Stimulated activated CD8-positive, alpha-beta memory T cell treated with anti-CD3 and anti-CD28 coated beads, Interleukin-15, amount 100 ng/mL, for 1 hour (primary cell): ENCODE results near the gene BCAM.
A peak's percentile ranks its signal among the peaks of the same experiment; 100 is the strongest.

Experiments used
- DNase-seq: peaks from one replicate; pipeline ENCODE4 v3.0.0-alpha.2; 2020; ENCODE audit warnings: low read depth

Gene BCAM

GRCh38 chr19:44792281-44792680, 16.6 kb upstream of the BCAM start:
- DNase-seq: no peak

GRCh38 chr19:44794610-44795009, 14.3 kb upstream of the BCAM start:
- no peak for DNase-seq

GRCh38 chr19:44795398-44795987, 13.4 kb upstream of the BCAM start:
- DNase-seq: no peak

- no peak for DNase-seq
These were observed 12.2 kb upstream of the BCAM start for GRCh38 chr19:44796701-44797115.

- no peak for DNase-seq
These were observed 9.1 kb upstream of the BCAM start for GRCh38 chr19:44799627-44800346.

GRCh38 chr19:44800461-44800860, 8.4 kb upstream of the BCAM start:
- DNase-seq: peak; percentile 71

- no peak for DNase-seq
These were observed 5.2 kb upstream of the BCAM start for GRCh38 chr19:44803442-44804428.

- DNase-seq: no peak
These were observed 2.6 kb upstream of the BCAM start for GRCh38 chr19:44806291-44806690.

- DNase-seq: no peak
These were observed 1.7 kb upstream of the BCAM start for GRCh38 chr19:44807162-44807561.

GRCh38 chr19:44807652-44808462, 1.0 kb upstream of the BCAM start:
- DNase-seq: no peak

- no peak for DNase-seq
These were observed 802 bp downstream of the BCAM start for GRCh38 chr19:44809577-44810233.

- no peak for DNase-seq
These were observed 1.6 kb downstream of the BCAM start for GRCh38 chr19:44810234-44811121.

- no peak for DNase-seq
These were observed 2.2 kb downstream of the BCAM start for GRCh38 chr19:44811122-44811419.

- DNase-seq: no peak
These were observed 3.3 kb downstream of the BCAM start for GRCh38 chr19:44812142-44812718.

GRCh38 chr19:44813070-44813840, 4.4 kb downstream of the BCAM start:
- no peak for DNase-seq

- no peak for DNase-seq
These were observed 5.1 kb downstream of the BCAM start for GRCh38 chr19:44813841-44814470.

GRCh38 chr19:44814517-44814916, 5.6 kb downstream of the BCAM start:
- DNase-seq: no peak

GRCh38 chr19:44816301-44816700, 7.4 kb downstream of the BCAM start:
- no peak for DNase-seq
